ENCODE results near the gene SRXN1. TPM values are rescaled to one million over a fixed set of nuclear protein-coding genes. Genes with fewer than 3 reads are reported as not detected.

SRXN1 gene
- total RNA-seq, 1 experiment from 2014 or later: 80.8 TPM

DNA sequence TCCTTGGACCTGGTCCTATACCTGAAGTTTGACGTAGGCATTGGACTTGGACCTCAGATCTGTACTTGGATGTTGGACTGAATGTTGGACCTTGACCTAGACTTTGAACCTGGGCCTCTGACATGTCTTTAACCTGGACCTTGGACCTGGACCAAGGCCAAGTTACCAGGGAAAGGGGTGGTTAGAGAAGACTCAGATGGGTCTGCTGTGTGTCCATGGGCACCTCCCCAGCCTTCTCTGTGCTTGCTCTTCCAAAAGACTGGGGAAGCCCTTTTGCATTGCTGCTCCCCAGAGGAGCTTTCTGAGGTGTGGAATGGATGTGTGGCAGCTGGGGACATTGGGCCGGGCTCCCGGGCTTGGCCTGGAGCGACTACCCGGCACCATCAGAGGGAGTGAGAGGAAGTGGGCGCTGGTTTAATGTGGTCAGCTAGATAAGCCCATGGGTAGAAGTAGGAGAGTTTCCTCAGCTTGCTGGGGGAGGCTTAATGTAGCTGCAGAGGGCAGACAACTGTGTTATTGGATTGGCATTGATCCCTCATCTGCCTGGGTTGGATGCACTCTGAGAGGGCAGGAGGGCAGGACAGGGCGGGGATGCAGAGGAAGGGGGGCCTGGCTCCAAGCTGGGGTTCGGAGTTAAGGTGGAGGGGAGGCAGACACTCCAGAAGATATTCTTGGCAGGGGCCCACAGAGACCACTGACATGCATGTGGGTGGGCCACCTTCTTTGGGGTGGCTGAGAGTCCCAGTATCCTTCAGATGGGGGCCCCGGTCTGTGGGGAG lies 18.4 kb upstream of the SRXN1 start:
- ChIA-PET POLR2A (no interaction called here), RAD21 (ENCODE audit: low non-redundant PET in 1 of 2, low total read pairs in 2 of 2, uncharacterized antibody in 2 of 2, unreplicated experiment in 2 of 2) (no interaction called here), CTCF (no interaction called here)
- Histone ChIP-seq H3K9me2 (ENCODE audit: insufficient read depth) (no peaks in the 10 kb centered on the region), H3K9me3 (ENCODE audit: control insufficient read depth in 1 of 2, insufficient read depth in 1 of 2, low read depth in 1 of 2, low read length in 2 of 2) (no peaks in the 10 kb centered on the region), H4K20me1 (ENCODE audit: insufficient read depth) (no peaks in the 10 kb centered on the region), H3K4me3 (replicated peaks in 1 of 2; ENCODE audit: low read depth in 1 of 2, low read length in 2 of 2) (no peak overlapping the region), H3K4me1 (ENCODE audit: control insufficient read depth in 1 of 2, insufficient read depth in 2 of 2, low read length in 2 of 2) (peaks cover 9 to 10% of the 10 kb centered on the region in 2 experiments; a peak in 3 of 4 replicates), H3K27ac (ENCODE audit: low read depth, low read length) (no peak overlapping the region), H3K9ac (ENCODE audit: low read length) (no peak overlapping the region), H3K79me2 (ENCODE audit: insufficient read depth, low read length) (no peaks in the 10 kb centered on the region), H3K27me3 (ENCODE audit: insufficient read depth, low read length) (peaks cover 27% of the 10 kb centered on the region), H3K4me2 (ENCODE audit: low read length) (peak overlapping the region; percentile 45), H3K36me3 (ENCODE audit: control insufficient read depth in 1 of 2, insufficient read depth in 2 of 2, low read length in 2 of 2) (no peaks in the 10 kb centered on the region), H2AFZ (ENCODE audit: low read depth, low read length, poor library complexity, severe bottlenecking) (no peak overlapping the region)
- BruUV-seq (replicated peaks): no TSS peak
- ATAC-seq: 0 out of 2 replicates have a peak, but pooled peaks have one; percentile 11
- TF ChIP-seq EZH2phosphoT487 (IDR thresholded peaks at IDR 0.05; ENCODE audit: borderline replicate concordance) (no peak), SIN3A (IDR thresholded peaks at IDR 0.05; ENCODE audit: low read depth) (no peak), FOSL1 (IDR thresholded peaks at IDR 0.05; ENCODE audit: low read depth) (no peak), JUND (IDR thresholded peaks at IDR 0.05) (no peak), SRF (IDR thresholded peaks at IDR 0.05; ENCODE audit: low read depth) (no peak), POLR2A (IDR thresholded peaks at IDR 0.05; ENCODE audit: borderline replicate concordance, extremely low read depth, insufficient read depth, insufficient read length) (no peak)
- intact Hi-C loops (cut with micrococcal nuclease): loop anchor here (2.0 kb wide), 1 partner anchor 57 kb away; no protein-coding TSS in a partner anchor
- no peak for DNase-seq (ENCODE audit: low read depth, low spot score)

DNA sequence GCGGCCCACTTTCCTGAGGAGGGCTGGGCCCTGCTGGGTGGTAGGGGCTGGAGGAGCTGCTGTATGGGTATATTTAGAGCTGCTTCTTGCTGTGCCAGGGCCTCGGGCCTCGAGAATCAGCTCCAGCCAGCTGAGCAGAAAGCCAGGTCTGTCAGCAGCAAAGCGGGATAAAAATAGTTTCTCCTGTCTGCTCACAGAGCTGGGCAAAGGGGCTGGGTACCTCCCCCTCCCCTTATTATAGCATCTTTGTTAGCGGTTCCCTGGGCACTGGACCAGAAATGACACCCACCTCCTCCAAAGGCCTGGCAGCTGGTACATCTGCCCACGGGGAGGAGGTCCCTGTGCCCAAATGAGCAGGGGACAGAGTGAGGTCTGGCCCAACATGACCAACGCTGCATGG lies 16.6 kb upstream of the SRXN1 start:
- Histone ChIP-seq H4K20me1 (ENCODE audit: insufficient read depth) (no peaks in the 10 kb centered on the region), H3K36me3 (ENCODE audit: control insufficient read depth in 1 of 2, insufficient read depth in 2 of 2, low read length in 2 of 2) (no peaks in the 10 kb centered on the region), H3K27me3 (ENCODE audit: insufficient read depth, low read length) (peaks cover 15% of the 10 kb centered on the region), H3K4me3 (replicated peaks in 1 of 2; ENCODE audit: low read depth in 1 of 2, low read length in 2 of 2) (no peak overlapping the region), H3K9ac (ENCODE audit: low read length) (no peak overlapping the region), H3K79me2 (ENCODE audit: insufficient read depth, low read length) (no peaks in the 10 kb centered on the region), H2AFZ (ENCODE audit: low read depth, low read length, poor library complexity, severe bottlenecking) (no peak overlapping the region), H3K4me1 (ENCODE audit: control insufficient read depth in 1 of 2, insufficient read depth in 2 of 2, low read length in 2 of 2) (peaks cover 9 to 10% of the 10 kb centered on the region in 2 experiments; a peak in 3 of 4 replicates), H3K9me2 (ENCODE audit: insufficient read depth) (no peaks in the 10 kb centered on the region), H3K9me3 (ENCODE audit: control insufficient read depth in 1 of 2, insufficient read depth in 1 of 2, low read depth in 1 of 2, low read length in 2 of 2) (no peaks in the 10 kb centered on the region), H3K27ac (ENCODE audit: low read depth, low read length) (no peak overlapping the region), H3K4me2 (ENCODE audit: low read length) (no peak overlapping the region)
- ChIA-PET POLR2A (no interaction called here), RAD21 (ENCODE audit: low non-redundant PET in 1 of 2, low total read pairs in 2 of 2, uncharacterized antibody in 2 of 2, unreplicated experiment in 2 of 2) (no interaction called here), CTCF (no interaction called here)
- no peak for ATAC-seq
- intact Hi-C loops (cut with micrococcal nuclease): loop anchor here (5.0 kb wide), 1 partner anchor 317 kb away; no protein-coding TSS in a partner anchor
- no peak for DNase-seq (ENCODE audit: low read depth, low spot score)
- BruUV-seq (replicated peaks): no TSS peak
- TF ChIP-seq RAD21 (IDR thresholded peaks at IDR 0.05; ENCODE audit: low read depth) (no peak), EZH2 (IDR thresholded peaks at IDR 0.05) (no peak), POLR2AphosphoS5 (IDR thresholded peaks at IDR 0.05; ENCODE audit: low read depth, low read length) (no peak), ZFX (IDR thresholded peaks at IDR 0.05) (no peak), FOSL1 (IDR thresholded peaks at IDR 0.05; ENCODE audit: low read depth) (no peak), SP1 (IDR thresholded peaks at IDR 0.05; ENCODE audit: low read depth) (no peak), ELF1 (IDR thresholded peaks at IDR 0.05; ENCODE audit: borderline replicate concordance, low read depth) (no peak), SIN3A (IDR thresholded peaks at IDR 0.05; ENCODE audit: low read depth) (no peak), EGR1 (IDR thresholded peaks at IDR 0.05; ENCODE audit: low read depth) (no peak)
- TF ChIP-seq, protein P1, sequence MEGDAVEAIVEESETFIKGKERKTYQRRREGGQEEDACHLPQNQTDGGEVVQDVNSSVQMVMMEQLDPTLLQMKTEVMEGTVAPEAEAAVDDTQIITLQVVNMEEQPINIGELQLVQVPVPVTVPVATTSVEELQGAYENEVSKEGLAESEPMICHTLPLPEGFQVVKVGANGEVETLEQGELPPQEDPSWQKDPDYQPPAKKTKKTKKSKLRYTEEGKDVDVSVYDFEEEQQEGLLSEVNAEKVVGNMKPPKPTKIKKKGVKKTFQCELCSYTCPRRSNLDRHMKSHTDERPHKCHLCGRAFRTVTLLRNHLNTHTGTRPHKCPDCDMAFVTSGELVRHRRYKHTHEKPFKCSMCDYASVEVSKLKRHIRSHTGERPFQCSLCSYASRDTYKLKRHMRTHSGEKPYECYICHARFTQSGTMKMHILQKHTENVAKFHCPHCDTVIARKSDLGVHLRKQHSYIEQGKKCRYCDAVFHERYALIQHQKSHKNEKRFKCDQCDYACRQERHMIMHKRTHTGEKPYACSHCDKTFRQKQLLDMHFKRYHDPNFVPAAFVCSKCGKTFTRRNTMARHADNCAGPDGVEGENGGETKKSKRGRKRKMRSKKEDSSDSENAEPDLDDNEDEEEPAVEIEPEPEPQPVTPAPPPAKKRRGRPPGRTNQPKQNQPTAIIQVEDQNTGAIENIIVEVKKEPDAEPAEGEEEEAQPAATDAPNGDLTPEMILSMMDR (IDR thresholded peaks at IDR 0.05 in 2 of 3, conservative IDR thresholded peaks at IDR 0.05 in 1 of 3; ENCODE audit: borderline replicate concordance in 1 of 3, insufficient read depth in 1 of 3, low read depth in 2 of 3, low read length in 2 of 3): no peak
- TF ChIP-seq, protein P2, sequence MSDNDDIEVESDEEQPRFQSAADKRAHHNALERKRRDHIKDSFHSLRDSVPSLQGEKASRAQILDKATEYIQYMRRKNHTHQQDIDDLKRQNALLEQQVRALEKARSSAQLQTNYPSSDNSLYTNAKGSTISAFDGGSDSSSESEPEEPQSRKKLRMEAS (IDR thresholded peaks at IDR 0.05): no peak
- TF ChIP-seq, protein P3, sequence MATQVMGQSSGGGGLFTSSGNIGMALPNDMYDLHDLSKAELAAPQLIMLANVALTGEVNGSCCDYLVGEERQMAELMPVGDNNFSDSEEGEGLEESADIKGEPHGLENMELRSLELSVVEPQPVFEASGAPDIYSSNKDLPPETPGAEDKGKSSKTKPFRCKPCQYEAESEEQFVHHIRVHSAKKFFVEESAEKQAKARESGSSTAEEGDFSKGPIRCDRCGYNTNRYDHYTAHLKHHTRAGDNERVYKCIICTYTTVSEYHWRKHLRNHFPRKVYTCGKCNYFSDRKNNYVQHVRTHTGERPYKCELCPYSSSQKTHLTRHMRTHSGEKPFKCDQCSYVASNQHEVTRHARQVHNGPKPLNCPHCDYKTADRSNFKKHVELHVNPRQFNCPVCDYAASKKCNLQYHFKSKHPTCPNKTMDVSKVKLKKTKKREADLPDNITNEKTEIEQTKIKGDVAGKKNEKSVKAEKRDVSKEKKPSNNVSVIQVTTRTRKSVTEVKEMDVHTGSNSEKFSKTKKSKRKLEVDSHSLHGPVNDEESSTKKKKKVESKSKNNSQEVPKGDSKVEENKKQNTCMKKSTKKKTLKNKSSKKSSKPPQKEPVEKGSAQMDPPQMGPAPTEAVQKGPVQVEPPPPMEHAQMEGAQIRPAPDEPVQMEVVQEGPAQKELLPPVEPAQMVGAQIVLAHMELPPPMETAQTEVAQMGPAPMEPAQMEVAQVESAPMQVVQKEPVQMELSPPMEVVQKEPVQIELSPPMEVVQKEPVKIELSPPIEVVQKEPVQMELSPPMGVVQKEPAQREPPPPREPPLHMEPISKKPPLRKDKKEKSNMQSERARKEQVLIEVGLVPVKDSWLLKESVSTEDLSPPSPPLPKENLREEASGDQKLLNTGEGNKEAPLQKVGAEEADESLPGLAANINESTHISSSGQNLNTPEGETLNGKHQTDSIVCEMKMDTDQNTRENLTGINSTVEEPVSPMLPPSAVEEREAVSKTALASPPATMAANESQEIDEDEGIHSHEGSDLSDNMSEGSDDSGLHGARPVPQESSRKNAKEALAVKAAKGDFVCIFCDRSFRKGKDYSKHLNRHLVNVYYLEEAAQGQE (IDR thresholded peaks at IDR 0.05; ENCODE audit: low read depth): no peak
